ENCODE data around the gene AK1.

DNA sequence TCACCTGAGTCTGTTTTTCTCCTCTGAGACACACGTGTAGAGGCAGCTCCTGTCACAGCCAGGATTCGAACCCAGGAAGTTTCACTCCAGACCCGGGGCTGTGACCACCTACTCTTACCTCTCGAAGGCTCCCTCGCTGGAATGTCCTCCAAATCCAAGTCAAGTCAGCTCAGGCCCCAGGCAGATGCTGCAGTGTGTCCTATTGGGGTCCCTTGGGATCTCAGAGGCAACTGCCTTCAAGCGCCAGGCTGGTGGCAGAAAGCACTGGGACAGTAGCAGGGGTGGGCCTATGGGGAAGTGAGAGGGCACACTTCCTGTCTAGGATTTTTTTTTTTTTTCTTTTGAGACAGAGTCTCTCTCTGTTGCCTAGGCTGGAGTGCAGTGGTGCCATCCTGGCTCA, 40.1 kb upstream of the AK1 start:
- TF ChIP-seq CTCF (conservative IDR thresholded peaks at IDR 0.05) (no peak), EZH2 (IDR thresholded peaks at IDR 0.05; ENCODE audit: low read depth) (no peak)

Measured in PC-9 (cell line).